Measurements from ENCODE around the gene SPOPL. TPM values are rescaled to one million over a fixed set of nuclear protein-coding genes. Genes with fewer than 3 reads are reported as not detected.

The SPOPL gene
- polyA plus RNA-seq, 1 of the 3 experiments (the other 2 are of a cell fraction), result 4.5 TPM

GRCh38 chr2:138602166-138602460 lies 100.5 kb downstream of the SPOPL start:
- TF ChIP-seq JUND (IDR thresholded peaks at IDR 0.05), result no peak
- TF ChIP-seq ZBTB33 (IDR thresholded peaks at IDR 0.05; ENCODE audit: borderline replicate concordance, low read depth), result no peak
- no peak for TF ChIP-seq ELF1 (IDR thresholded peaks at IDR 0.05)
- no peak for TF ChIP-seq SMC3 (IDR thresholded peaks at IDR 0.05; ENCODE audit: low read depth, low read length)
- TF ChIP-seq MAX (IDR thresholded peaks at IDR 0.05; ENCODE audit: low read depth), result no peak
- no peak for TF ChIP-seq NFIC (IDR thresholded peaks at IDR 0.05; ENCODE audit: borderline replicate concordance)
- TF ChIP-seq MXI1 (IDR thresholded peaks at IDR 0.05; ENCODE audit: low read depth, low read length), result no peak
- no peak for TF ChIP-seq RXRA (IDR thresholded peaks at IDR 0.05; ENCODE audit: borderline replicate concordance, low read depth)
- no peak for TF ChIP-seq RAD21 (IDR thresholded peaks at IDR 0.05; ENCODE audit: low read length)
- TF ChIP-seq, protein P1, sequence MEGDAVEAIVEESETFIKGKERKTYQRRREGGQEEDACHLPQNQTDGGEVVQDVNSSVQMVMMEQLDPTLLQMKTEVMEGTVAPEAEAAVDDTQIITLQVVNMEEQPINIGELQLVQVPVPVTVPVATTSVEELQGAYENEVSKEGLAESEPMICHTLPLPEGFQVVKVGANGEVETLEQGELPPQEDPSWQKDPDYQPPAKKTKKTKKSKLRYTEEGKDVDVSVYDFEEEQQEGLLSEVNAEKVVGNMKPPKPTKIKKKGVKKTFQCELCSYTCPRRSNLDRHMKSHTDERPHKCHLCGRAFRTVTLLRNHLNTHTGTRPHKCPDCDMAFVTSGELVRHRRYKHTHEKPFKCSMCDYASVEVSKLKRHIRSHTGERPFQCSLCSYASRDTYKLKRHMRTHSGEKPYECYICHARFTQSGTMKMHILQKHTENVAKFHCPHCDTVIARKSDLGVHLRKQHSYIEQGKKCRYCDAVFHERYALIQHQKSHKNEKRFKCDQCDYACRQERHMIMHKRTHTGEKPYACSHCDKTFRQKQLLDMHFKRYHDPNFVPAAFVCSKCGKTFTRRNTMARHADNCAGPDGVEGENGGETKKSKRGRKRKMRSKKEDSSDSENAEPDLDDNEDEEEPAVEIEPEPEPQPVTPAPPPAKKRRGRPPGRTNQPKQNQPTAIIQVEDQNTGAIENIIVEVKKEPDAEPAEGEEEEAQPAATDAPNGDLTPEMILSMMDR (IDR thresholded peaks at IDR 0.05), result no peak
- TF ChIP-seq RCOR1 (IDR thresholded peaks at IDR 0.05; ENCODE audit: low read length), result no peak
- no peak for TF ChIP-seq TEAD4 (IDR thresholded peaks at IDR 0.05; ENCODE audit: borderline replicate concordance, insufficient read depth)
- no peak for TF ChIP-seq USF2 (IDR thresholded peaks at IDR 0.05; ENCODE audit: borderline replicate concordance, low read depth, low read length)
- no peak for TF ChIP-seq TAF1 (IDR thresholded peaks at IDR 0.05; ENCODE audit: borderline replicate concordance, low read depth, low read length)
- no peak for TF ChIP-seq FOXM1 (IDR thresholded peaks at IDR 0.05; ENCODE audit: low read depth)
- TF ChIP-seq TCF12 (IDR thresholded peaks at IDR 0.05), result no peak
- TF ChIP-seq, protein P2, sequence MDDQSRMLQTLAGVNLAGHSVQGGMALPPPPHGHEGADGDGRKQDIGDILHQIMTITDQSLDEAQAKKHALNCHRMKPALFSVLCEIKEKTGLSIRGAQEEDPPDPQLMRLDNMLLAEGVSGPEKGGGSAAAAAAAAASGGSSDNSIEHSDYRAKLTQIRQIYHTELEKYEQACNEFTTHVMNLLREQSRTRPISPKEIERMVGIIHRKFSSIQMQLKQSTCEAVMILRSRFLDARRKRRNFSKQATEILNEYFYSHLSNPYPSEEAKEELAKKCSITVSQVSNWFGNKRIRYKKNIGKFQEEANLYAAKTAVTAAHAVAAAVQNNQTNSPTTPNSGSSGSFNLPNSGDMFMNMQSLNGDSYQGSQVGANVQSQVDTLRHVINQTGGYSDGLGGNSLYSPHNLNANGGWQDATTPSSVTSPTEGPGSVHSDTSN (IDR thresholded peaks at IDR 0.05), result no peak
- TF ChIP-seq SIN3A (IDR thresholded peaks at IDR 0.05; ENCODE audit: borderline replicate concordance, low read depth, low read length), result no peak
- no peak for TF ChIP-seq MEF2A (IDR thresholded peaks at IDR 0.05; ENCODE audit: borderline replicate concordance, low read depth)
- TF ChIP-seq FOSL2 (IDR thresholded peaks at IDR 0.05; ENCODE audit: borderline replicate concordance, low read depth), result no peak
- no peaks in the 10 kb centered on the region for H3K27me3 ChIP-seq (ENCODE audit: insufficient read depth)
- H3K4me2 ChIP-seq, result no peak overlapping the region
- no peaks in the 10 kb centered on the region for H3F3A ChIP-seq (replicated peaks; ENCODE audit: insufficient read depth)
- H3K27ac ChIP-seq (ENCODE audit: low read depth in 2 of 2, low read length in 1 of 2), result no peak overlapping the region
- H2AFZ ChIP-seq (ENCODE audit: low read depth), result no peak overlapping the region
- no peak overlapping the region for H3K4me3 ChIP-seq (ENCODE audit: low read depth in 2 of 2, low read length in 1 of 2)
- 100% methylated on average over 1 of the region's 1 CpG for WGBS (ENCODE audit: low lambda C conversion rate)
- ChIA-PET CTCF (no interaction called here), POLR2A (no interaction called here)
- no peaks in the 10 kb centered on the region for H3K79me2 ChIP-seq (ENCODE audit: insufficient read depth)
- no peaks in the 10 kb centered on the region for H3K9me3 ChIP-seq
- peaks cover 0 to under 1% of the 10 kb centered on the region in 2 experiments; a peak in 1 of 4 replicates for H3K4me1 ChIP-seq (ENCODE audit: control insufficient read depth in 1 of 2, insufficient read depth in 2 of 2, low read depth in 1 of 2, low read length in 1 of 2)
- H3K9me2 ChIP-seq, result no peaks in the 10 kb centered on the region
- no peaks in the 10 kb centered on the region for H4K20me1 ChIP-seq (ENCODE audit: insufficient read depth)
- H3K36me3 ChIP-seq (replicated peaks in 1 of 2; ENCODE audit: control insufficient read depth in 1 of 2, insufficient read depth in 2 of 2, low read length in 1 of 2), result no peaks in the 10 kb centered on the region
- H3K9ac ChIP-seq, result no peak overlapping the region
- no peak for DNase-seq

All from SK-N-SH (cell line).